ENCODE data around the gene CFAP100. TPM values are rescaled to one million over a fixed set of nuclear protein-coding genes. Genes with fewer than 3 reads are reported as not detected.

CFAP100 gene
- total RNA-seq, 1 experiment from 2014 or later = not detected

DNA sequence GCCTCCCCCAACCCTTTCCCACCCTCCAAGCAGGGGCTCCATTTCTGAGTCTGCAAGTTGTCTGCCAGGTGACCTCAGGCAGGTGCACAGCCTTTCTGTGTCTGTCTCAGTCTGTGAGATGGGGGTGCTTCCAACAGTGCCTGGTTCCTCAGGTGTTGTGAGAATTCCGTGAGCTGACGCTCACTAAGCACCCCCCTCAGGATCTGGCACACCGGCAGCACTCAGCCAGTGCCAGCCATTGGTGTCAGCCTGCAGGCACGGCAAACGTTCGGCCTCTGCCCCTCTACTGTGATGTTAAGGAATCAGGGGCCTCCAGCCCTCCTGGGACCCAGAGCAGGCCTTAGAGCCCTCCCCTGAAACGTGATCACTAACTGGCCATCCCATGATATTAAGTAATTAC lies 39.9 kb upstream of the CFAP100 start:
- POLR2A ChIA-PET (ENCODE audit: unreplicated experiment) = no interaction called here
- BruUV-seq (replicated peaks) = no TSS peak

DNA sequence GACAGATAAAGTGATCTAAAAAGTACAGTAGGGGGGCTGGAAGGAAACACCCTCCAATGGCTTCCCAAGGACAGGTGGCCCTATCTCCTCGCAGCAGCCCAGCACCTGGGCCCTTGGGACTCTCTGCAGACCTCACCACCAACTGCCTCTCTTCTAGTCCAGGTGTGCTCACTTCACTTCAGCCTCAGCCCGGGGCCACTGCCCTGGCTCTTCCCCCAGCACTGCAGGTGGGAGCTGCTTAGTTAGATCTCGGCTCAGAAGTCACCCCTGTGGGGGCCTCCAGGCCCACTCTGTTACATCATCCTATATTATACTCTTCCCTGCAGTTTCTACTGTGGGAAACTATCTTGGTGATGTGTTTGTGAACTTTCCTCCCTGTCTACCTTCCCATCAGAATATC lies 39.5 kb upstream of the CFAP100 start:
- no peaks in the 10 kb centered on the region for H4K20me1 ChIP-seq (ENCODE audit: low read length)
- no peak overlapping the region for H2AFZ ChIP-seq (ENCODE audit: low read length)
- TF ChIP-seq EZH2phosphoT487 (IDR thresholded peaks at IDR 0.05; ENCODE audit: borderline replicate concordance, low read length) = no peak
- no peak for TF ChIP-seq CTCF (conservative IDR thresholded peaks at IDR 0.05; ENCODE audit: low read depth, low read length)
- no peak for TF ChIP-seq EZH2 (IDR thresholded peaks at IDR 0.05; ENCODE audit: low read length, unreplicated experiment)
- H3K27ac ChIP-seq (ENCODE audit: low read length) = no peak overlapping the region
- H3K4me1 ChIP-seq (ENCODE audit: insufficient read depth, low read length) = peaks cover 6% of the 10 kb centered on the region; the same call in 1 of the 2 replicates
- no peak overlapping the region for H3K4me3 ChIP-seq (ENCODE audit: low read length)
- intact Hi-C loops (cut with micrococcal nuclease) = no loop called here
- no peaks in the 10 kb centered on the region for H3K79me2 ChIP-seq (ENCODE audit: low read length)
- H3K9me2 ChIP-seq (replicated peaks; ENCODE audit: low read length) = no peaks in the 10 kb centered on the region
- H3K9ac ChIP-seq (ENCODE audit: low read length) = no peak overlapping the region
- ChIA-PET CTCF (no interaction called here), POLR2A (ENCODE audit: unreplicated experiment) (no interaction called here)
- H3K4me2 ChIP-seq (ENCODE audit: low read length) = no peak overlapping the region
- peaks cover 30% of the 10 kb centered on the region for H3K27me3 ChIP-seq (ENCODE audit: low read length)
- H3K9me3 ChIP-seq (ENCODE audit: low read length) = no peaks in the 10 kb centered on the region
- no peaks in the 10 kb centered on the region for H3F3A ChIP-seq (ENCODE audit: low read length, unreplicated experiment)
- ATAC-seq (no peak), DNase-seq (no peak)
- no peaks in the 10 kb centered on the region for H3K36me3 ChIP-seq (ENCODE audit: low read depth, low read length)
- BruUV-seq (replicated peaks) = no TSS peak

More for the DNA sequence above, 39.9 kb upstream of the CFAP100 start:
- no peaks in the 10 kb centered on the region for H3K9me3 ChIP-seq (ENCODE audit: low read length)
- peaks cover 6% of the 10 kb centered on the region; the same call in 1 of the 2 replicates for H3K4me1 ChIP-seq (ENCODE audit: insufficient read depth, low read length)
- no peak overlapping the region for H3K4me2 ChIP-seq (ENCODE audit: low read length)
- CTCF ChIA-PET = no interaction called here
- H3K4me3 ChIP-seq (ENCODE audit: low read length) = no peak overlapping the region
- ATAC-seq = no peak
- H3K9ac ChIP-seq (ENCODE audit: low read length) = no peak overlapping the region
- H3K36me3 ChIP-seq (ENCODE audit: low read depth, low read length) = no peaks in the 10 kb centered on the region
- no peak for TF ChIP-seq EZH2phosphoT487 (IDR thresholded peaks at IDR 0.05; ENCODE audit: borderline replicate concordance, low read length)
- no peak for TF ChIP-seq EZH2 (IDR thresholded peaks at IDR 0.05; ENCODE audit: low read length, unreplicated experiment)
- no peak for TF ChIP-seq CTCF (conservative IDR thresholded peaks at IDR 0.05; ENCODE audit: low read depth, low read length)
- H3K27me3 ChIP-seq (ENCODE audit: low read length) = peaks cover 30% of the 10 kb centered on the region
- H3F3A ChIP-seq (ENCODE audit: low read length, unreplicated experiment) = no peaks in the 10 kb centered on the region
- H4K20me1 ChIP-seq (ENCODE audit: low read length) = no peaks in the 10 kb centered on the region
- DNase-seq = no peak
- intact Hi-C loops (cut with micrococcal nuclease) = no loop called here
- H3K27ac ChIP-seq (ENCODE audit: low read length) = no peak overlapping the region
- no peaks in the 10 kb centered on the region for H3K9me2 ChIP-seq (replicated peaks; ENCODE audit: low read length)
- no peak overlapping the region for H2AFZ ChIP-seq (ENCODE audit: low read length)
- no peaks in the 10 kb centered on the region for H3K79me2 ChIP-seq (ENCODE audit: low read length)

DNA sequence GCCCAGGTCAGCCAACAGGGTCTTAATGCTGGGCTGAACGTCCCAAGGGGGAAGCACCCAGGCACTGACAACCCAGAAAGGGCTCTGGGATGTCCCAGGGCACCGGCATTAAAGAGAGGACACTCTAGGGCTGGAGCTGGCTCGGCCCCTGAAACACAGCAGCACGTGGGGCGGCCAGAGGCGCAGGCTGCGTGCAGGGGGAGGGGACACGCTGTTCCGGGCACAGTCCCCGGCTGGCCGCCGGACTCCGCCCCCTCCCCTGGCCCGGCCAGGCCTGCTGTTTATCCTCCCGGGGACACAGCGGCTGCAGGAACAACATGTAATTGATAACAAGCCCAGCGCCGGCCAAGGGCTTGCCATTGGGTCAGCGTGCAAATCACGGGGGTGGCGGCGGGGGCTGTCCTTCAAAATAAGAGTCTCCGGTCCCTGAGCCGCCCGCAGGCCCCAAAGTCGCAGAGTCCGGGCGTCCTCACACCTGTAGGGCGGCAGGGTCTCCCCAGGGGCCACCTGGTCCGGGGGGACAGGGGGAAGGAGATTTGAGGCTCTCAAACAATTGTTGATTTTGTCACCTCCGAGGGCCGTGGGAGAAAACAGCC lies 38.8 kb upstream of the CFAP100 start:
- intact Hi-C loops (cut with micrococcal nuclease) = no loop called here
- POLR2A ChIA-PET (ENCODE audit: unreplicated experiment) = no interaction called here
- no peak overlapping the region for H3K9ac ChIP-seq (ENCODE audit: low read length)
- H3K27ac ChIP-seq (ENCODE audit: low read length) = no peak overlapping the region
- H3F3A ChIP-seq (ENCODE audit: low read length, unreplicated experiment) = no peaks in the 10 kb centered on the region
- CTCF ChIA-PET = no interaction called here
- ATAC-seq = peak; percentile 42
- no peaks in the 10 kb centered on the region for H3K36me3 ChIP-seq (ENCODE audit: low read depth, low read length)
- H3K27me3 ChIP-seq (ENCODE audit: low read length) = peaks cover 30% of the 10 kb centered on the region
- H3K4me2 ChIP-seq (ENCODE audit: low read length) = peak overlapping the region; percentile 68
- H3K79me2 ChIP-seq (ENCODE audit: low read length) = no peaks in the 10 kb centered on the region
- peak overlapping the region; percentile 40 for H3K4me3 ChIP-seq (ENCODE audit: low read length)
- H2AFZ ChIP-seq (ENCODE audit: low read length) = peak overlapping the region; percentile 64; the same call in 1 of the 2 replicates
- no peaks in the 10 kb centered on the region for H4K20me1 ChIP-seq (ENCODE audit: low read length)
- peaks cover 6% of the 10 kb centered on the region; the same call in 1 of the 2 replicates for H3K4me1 ChIP-seq (ENCODE audit: insufficient read depth, low read length)
- TF ChIP-seq EZH2 (IDR thresholded peaks at IDR 0.05; ENCODE audit: low read length, unreplicated experiment) (no peak), EZH2phosphoT487 (IDR thresholded peaks at IDR 0.05; ENCODE audit: borderline replicate concordance, low read length) (no peak), CTCF (conservative IDR thresholded peaks at IDR 0.05; ENCODE audit: low read depth, low read length) (no peak)
- H3K9me3 ChIP-seq (ENCODE audit: low read length) = no peaks in the 10 kb centered on the region
- no peak for DNase-seq
- no TSS peak for BruUV-seq (replicated peaks)
- no peaks in the 10 kb centered on the region for H3K9me2 ChIP-seq (replicated peaks; ENCODE audit: low read length)

Data from PC-3 (cell line).